Erythroblast (primary cell): ENCODE measurements around the gene LRCH3.
"Not testable (repeated sequence)": the region's sequence is repeated elsewhere in the genome, so short reads cannot be mapped to it uniquely, and the experiment has no call there.

ENCODE experiments used
- DNase-seq, 2 experiments: peaks; one replicate each; lab custom pipeline; 2025; lab: John Stamatoyannopoulos, UW
- GATA1 ChIP-seq: IDR thresholded peaks from 2 replicates; pipeline ENCODE4 v1.6.1; 2011; ENCODE audit warnings: low read depth, mild to moderate bottlenecking, control low read depth, low read length, moderate library complexity
- POLR2A ChIP-seq: IDR thresholded peaks from 2 replicates; pipeline ENCODE4 v1.6.1; 2011; ENCODE audit warnings: mild to moderate bottlenecking, low read length

LRCH3 gene

GRCh38 chr3:197896421-197896820 lies 105.4 kb downstream of the LRCH3 start:
- TF ChIP-seq GATA1 = no peak
- TF ChIP-seq POLR2A = no peak
- no peak for DNase-seq

- TF ChIP-seq POLR2A (no peak), GATA1 (no peak)
- no peak for DNase-seq
These were observed 108.9 kb downstream of the LRCH3 start for GRCh38 chr3:197899833-197900478.

GRCh38 chr3:197901626-197902025 lies 110.6 kb downstream of the LRCH3 start:
- no peak for DNase-seq
- TF ChIP-seq POLR2A = no peak
- TF ChIP-seq GATA1 = no peak

- DNase-seq = peak; percentile 85 to 90
- TF ChIP-seq GATA1 (no peak), POLR2A (no peak)
These were observed 115.2 kb downstream of the LRCH3 start for GRCh38 chr3:197906023-197906849.

GRCh38 chr3:197906850-197907187 lies 115.8 kb downstream of the LRCH3 start:
- no peak for DNase-seq
- TF ChIP-seq GATA1 (no peak), POLR2A (no peak)

- TF ChIP-seq GATA1 = no peak
- no peak for TF ChIP-seq POLR2A
- no peak for DNase-seq
These were observed 116.1 kb downstream of the LRCH3 start for GRCh38 chr3:197907196-197907595.

GRCh38 chr3:197908550-197908949 lies 117.5 kb downstream of the LRCH3 start:
- not testable (repeated sequence) for DNase-seq

GRCh38 chr3:197908957-197909701 lies 118.1 kb downstream of the LRCH3 start:
- no peak for DNase-seq
- TF ChIP-seq GATA1 (no peak), POLR2A (no peak)

- TF ChIP-seq GATA1 = no peak
- TF ChIP-seq POLR2A = no peak
- DNase-seq = no peak
These were observed 121.9 kb downstream of the LRCH3 start for GRCh38 chr3:197912741-197913476.

GRCh38 chr3:197913641-197914380 lies 122.8 kb downstream of the LRCH3 start:
- TF ChIP-seq POLR2A (no peak), GATA1 (no peak)

GRCh38 chr3:197921429-197922275 lies 130.6 kb downstream of the LRCH3 start:
- not testable (repeated sequence) for DNase-seq

More at GRCh38 chr3:197913641-197914380, 122.8 kb downstream of the LRCH3 start:
- no peak for DNase-seq

GRCh38 chr3:197926418-197926817 lies 135.4 kb downstream of the LRCH3 start:
- no peak for TF ChIP-seq POLR2A
- TF ChIP-seq GATA1 = no peak
- peak; percentile 19 to 27 for DNase-seq

GRCh38 chr3:197927578-197927977 lies 136.5 kb downstream of the LRCH3 start:
- DNase-seq = not testable (repeated sequence)
